IMR-90 (cell line): ENCODE results near the gene YBX1.

Experiments used
- MAFK ChIP-seq: IDR thresholded peaks from 2 replicates; pipeline ENCODE4 v1.6.1; 2012; ENCODE audit warnings: low read depth, low read length, improper control_type of control experiment
- RCOR1 ChIP-seq: IDR thresholded peaks from 2 replicates; pipeline ENCODE4 v1.6.1; 2012; ENCODE audit warnings: mild to moderate bottlenecking, low read length, improper control_type of control experiment; ENCODE audit not compliant: insufficient replicate concordance
- RFX5 ChIP-seq: IDR thresholded peaks from 2 replicates; pipeline ENCODE4 v1.8.0; 2012; ENCODE audit warnings: low read depth, mild to moderate bottlenecking, low read length, moderate library complexity
- TF ChIP-seq, protein P1 (sequence below): conservative IDR thresholded peaks from 2 replicates; pipeline ENCODE4 v1.5.1; 2012; ENCODE audit warnings: mild to moderate bottlenecking, low read depth, low read length, improper control_type of control experiment
- TF ChIP-seq, protein P2 (sequence below): fragments of 150-350 bp; IDR thresholded peaks from 2 replicates; pipeline ENCODE4 v1.6.1; 2017; ENCODE audit warnings: mild to moderate bottlenecking, antibody characterized with exemption, low read length, low read depth

DNA sequence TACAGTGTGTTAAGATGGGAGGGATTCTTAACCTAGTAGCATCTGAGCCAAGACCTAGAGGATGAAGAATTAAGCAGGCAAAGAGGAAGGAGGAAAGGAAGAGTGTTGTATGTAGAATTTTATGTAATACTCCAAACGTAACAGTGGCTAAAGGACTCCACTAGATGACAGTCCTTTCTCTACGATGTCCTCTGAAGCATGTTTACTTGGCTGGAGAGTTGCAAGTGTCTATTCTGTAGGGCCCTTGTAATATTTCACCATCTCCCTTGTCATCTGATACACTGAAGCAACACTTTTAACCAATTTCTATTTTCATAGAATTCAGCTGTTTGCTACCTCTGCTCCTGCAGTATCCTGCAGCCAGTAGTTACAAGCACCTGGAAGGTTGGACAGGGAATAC is 2.2 kb upstream of the YBX1 start:
- TF ChIP-seq, protein P1, sequence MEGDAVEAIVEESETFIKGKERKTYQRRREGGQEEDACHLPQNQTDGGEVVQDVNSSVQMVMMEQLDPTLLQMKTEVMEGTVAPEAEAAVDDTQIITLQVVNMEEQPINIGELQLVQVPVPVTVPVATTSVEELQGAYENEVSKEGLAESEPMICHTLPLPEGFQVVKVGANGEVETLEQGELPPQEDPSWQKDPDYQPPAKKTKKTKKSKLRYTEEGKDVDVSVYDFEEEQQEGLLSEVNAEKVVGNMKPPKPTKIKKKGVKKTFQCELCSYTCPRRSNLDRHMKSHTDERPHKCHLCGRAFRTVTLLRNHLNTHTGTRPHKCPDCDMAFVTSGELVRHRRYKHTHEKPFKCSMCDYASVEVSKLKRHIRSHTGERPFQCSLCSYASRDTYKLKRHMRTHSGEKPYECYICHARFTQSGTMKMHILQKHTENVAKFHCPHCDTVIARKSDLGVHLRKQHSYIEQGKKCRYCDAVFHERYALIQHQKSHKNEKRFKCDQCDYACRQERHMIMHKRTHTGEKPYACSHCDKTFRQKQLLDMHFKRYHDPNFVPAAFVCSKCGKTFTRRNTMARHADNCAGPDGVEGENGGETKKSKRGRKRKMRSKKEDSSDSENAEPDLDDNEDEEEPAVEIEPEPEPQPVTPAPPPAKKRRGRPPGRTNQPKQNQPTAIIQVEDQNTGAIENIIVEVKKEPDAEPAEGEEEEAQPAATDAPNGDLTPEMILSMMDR, result no peak
- TF ChIP-seq, protein P2, sequence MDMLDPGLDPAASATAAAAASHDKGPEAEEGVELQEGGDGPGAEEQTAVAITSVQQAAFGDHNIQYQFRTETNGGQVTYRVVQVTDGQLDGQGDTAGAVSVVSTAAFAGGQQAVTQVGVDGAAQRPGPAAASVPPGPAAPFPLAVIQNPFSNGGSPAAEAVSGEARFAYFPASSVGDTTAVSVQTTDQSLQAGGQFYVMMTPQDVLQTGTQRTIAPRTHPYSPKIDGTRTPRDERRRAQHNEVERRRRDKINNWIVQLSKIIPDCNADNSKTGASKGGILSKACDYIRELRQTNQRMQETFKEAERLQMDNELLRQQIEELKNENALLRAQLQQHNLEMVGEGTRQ, result no peak
- TF ChIP-seq RFX5 (no peak), MAFK (no peak), RCOR1 (no peak)
